Coronary artery (tissue), 2 donors: Measurements from ENCODE around the gene BICD2.

Source experiments
- DNase-seq: peaks from one replicate; pipeline ENCODE4 v3.0.0-alpha.2; 2017; ENCODE audit warnings: low spot score
- H3K27ac ChIP-seq, 2 donors: fragments of 200-600 bp; sonication (generic); one replicate each; pipeline ENCODE4 v1.5.1; 2016 to 2019
- H3K4me3 ChIP-seq: fragments of 200-600 bp; sonication (generic); 2 replicates; pipeline ENCODE4 v1.5.1; 2016; ENCODE audit warnings: mild to moderate bottlenecking, moderate library complexity
- CTCF ChIP-seq: fragments of 200-600 bp; sonication (generic); IDR thresholded peaks from one replicate; pipeline ENCODE4 v1.5.1; 2019; ENCODE audit warnings: antibody characterized with exemption

The BICD2 gene

GRCh38 chr9:92734931-92735635 lies 29.6 kb downstream of the BICD2 start:
- no peak overlapping the region for H3K27ac ChIP-seq
- DNase-seq = peak; percentile 57
- no peak for TF ChIP-seq CTCF

DNA sequence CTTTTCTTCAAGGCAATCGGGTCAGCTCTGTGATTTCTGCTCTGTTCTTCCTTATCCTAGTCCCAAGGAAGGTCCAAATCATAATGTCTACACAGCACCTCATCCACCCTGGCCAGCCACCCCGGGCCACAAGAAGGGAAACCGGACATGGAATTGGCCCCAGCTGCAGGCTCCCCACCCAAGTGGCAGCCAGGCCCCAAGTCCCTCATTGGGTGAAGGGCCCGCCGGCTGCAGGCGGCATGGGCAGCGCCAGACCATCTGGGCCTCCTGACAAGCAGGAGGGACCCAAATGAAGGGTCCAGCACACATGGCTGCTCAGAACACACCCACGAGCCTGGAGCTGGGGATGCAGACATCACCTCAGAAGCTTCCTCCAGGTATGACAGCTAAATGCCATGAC lies 33.7 kb downstream of the BICD2 start:
- DNase-seq = peak; percentile 22
- H3K27ac ChIP-seq = no peak overlapping the region
- no peak for TF ChIP-seq CTCF
- no peak overlapping the region for H3K4me3 ChIP-seq

More at GRCh38 chr9:92734931-92735635, 29.6 kb downstream of the BICD2 start:
- no peak overlapping the region for H3K4me3 ChIP-seq

DNA sequence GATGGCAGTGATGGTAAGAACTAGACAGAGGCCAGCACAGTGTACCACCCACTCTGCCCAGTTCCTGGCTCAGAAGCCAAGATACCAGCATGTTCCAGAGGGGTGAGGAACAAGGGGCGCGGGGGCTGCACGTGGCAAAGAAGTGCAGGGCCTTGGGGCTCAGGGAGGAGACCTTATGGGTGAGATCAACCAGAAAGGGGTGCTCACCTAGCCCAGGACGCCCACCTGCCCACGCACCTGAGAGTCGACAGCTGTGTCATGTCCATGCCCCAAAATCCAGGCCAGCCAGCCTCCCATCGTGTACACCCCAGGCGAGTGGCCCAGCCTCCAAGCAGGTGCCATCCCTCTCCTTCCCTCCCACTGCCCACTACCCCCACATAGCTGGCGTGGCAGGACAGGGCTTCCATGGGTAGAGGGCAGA lies 34.9 kb downstream of the BICD2 start:
- TF ChIP-seq CTCF = no peak

GRCh38 chr9:92728831-92729734 lies 35.5 kb downstream of the BICD2 start:
- Histone ChIP-seq H3K27ac (no peak overlapping the region), H3K4me3 (no peak overlapping the region)
- no peak for DNase-seq
- TF ChIP-seq CTCF = no peak

More for the DNA sequence above, 34.9 kb downstream of the BICD2 start:
- no peak overlapping the region for H3K4me3 ChIP-seq
- DNase-seq = peak; percentile 29
- H3K27ac ChIP-seq = no peak overlapping the region

DNA sequence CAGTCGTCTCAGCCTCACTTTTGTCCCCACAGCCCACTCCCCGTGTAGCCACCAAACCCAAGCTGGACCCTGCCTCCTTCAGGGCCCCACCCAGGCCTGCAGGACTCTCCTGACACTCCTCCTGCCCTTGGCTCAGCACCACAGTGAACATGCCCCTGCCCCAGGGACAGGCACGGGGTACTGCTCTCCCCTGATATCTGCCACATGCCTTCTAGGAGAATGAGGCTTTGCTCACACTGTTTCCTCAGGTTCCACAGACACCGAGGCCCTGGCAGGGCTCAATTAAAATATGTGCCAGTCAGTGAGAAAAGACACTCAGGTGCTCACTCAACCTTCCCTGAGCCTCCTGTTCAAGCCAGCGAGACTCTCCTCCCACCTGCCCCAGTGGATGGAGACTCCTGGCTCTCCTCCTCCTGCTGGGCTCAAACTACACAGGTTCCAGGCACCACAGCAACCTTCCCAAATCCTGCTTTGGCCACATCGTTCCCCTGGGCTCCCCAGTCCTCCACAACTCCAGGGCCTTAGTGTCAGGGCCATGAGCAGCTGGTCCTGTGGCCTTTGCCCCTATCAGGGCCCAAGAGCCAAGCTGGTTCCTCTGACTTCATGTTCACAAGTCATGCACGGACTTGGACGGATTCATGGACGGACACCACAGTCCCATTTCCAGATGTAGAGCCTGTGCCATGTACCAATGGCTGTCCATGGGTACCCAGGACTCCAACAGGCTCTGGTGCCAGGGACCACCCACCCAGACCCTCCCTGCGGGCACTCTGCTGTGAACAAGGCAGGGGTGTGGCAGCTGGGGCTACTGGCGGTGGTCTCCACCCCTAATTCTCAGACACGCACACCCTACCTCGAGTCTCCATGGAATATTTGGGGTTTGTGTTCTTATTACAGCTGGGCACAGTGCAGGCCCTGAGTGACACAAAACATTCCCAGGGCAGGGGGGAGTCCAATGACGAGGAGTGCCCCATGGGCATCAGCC lies 36.6 kb downstream of the BICD2 start:
- Histone ChIP-seq H3K4me3 (no peak overlapping the region), H3K27ac (no peak overlapping the region)
- TF ChIP-seq CTCF = no peak
- no peak for DNase-seq

DNA sequence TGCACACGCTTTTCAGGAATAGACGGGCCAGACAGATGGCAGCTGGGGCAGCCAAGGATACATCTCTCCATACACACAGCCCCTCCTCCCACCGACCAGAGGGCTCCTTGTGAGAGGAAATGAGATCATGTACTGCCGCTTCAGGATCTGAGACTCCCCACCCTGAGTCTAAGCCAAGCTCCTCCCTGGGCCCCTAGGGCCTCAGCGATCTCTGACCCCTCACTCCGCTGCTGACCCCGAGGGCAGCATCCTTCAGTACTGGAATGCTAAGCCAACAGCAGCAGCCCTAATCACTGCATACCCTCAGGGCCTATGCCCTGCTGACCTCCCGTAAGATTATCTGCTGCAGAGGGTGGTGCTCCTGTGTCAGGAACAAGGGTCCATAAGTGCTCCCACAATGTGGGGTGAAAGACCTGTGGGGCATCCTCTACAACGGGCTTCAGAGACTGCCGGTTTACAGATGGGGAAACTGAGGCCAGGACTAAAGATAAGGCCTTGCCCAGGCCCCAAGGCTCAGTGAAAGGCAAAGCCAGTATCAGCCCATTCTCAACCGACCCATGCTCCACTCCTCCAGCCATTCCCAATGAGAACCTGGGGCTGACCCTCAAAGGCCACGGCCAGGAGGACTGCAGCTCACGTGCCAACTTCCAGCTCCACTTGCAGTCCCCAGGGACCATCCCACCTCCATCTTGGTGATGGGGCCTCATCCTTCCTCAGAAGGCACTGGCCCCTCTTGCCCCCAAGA lies 37.5 kb downstream of the BICD2 start:
- TF ChIP-seq CTCF = no peak
- DNase-seq = peak; percentile 63

More for the DNA sequence above, 37.5 kb downstream of the BICD2 start:
- Histone ChIP-seq H3K4me3 (no peak overlapping the region), H3K27ac (no peak overlapping the region)
